ENCODE results near the gene NCLN. TPM values are rescaled to one million over a fixed set of nuclear protein-coding genes. Genes with fewer than 3 reads are reported as not detected.

Gene NCLN
- total and polyA plus RNA-seq, 3 experiments from 2014 or later = 47.4 to 96.0 (median 94.7) TPM

DNA sequence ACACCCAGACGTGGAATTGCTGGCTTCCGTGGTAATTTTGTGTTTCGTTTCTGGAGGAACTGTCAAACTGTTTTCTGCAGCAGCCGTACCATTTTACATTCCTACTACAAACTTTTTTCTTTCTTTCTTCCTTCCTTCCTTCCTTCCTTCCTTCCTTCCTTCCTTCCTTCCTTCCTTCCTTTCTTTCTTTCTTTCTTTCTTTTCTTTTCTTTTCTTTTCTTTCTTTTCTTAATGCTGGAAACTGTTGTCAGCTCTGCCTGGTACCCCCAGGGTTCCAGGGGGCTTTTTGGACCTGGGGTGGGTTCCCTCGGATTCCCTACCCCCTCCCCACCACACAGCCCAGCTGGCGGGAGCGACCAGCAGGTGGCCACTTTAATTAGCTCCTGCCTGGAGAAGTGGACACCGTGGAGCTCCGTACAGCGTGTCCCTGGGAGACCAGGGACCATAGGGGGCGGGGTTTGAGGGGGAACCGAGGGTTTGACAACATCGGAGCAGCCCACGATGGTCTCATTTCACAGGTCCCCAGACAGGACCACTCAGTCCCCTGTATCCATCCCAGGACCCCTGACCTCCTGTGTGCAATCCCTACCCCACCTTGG lies 63.1 kb downstream of the NCLN start:
- no peak overlapping the region for H3K4me3 ChIP-seq (ENCODE audit: low read length)
- ChIA-PET POLR2A (interaction anchor here (0.6 kb wide), 1 partner anchor 54 kb away, joined by 4 read pairs; no protein-coding TSS in a partner anchor), CTCF (no interaction called here)
- DNase-seq = no peak
- H3K4me1 ChIP-seq (ENCODE audit: insufficient read depth, low read length) = no peaks in the 10 kb centered on the region
- Mint-ChIP-seq H3K4me3 (no peak overlapping the region), H3K27me3 (peaks cover 8 to 21% of the 10 kb centered on the region in 2 donors), H3K4me1 (no peaks in the 10 kb centered on the region), H3K9me3 (peaks cover 0 to 12% (median 6%) of the 10 kb centered on the region in 5 donors), H3K36me3 (no peaks in the 10 kb centered on the region), H3K27ac (no peak overlapping the region)
- no peaks in the 10 kb centered on the region for H3K36me3 ChIP-seq (ENCODE audit: insufficient read depth, low read length)
- H3K9me3 ChIP-seq (ENCODE audit: low read length) = peaks cover 5% of the 10 kb centered on the region
- no peaks in the 10 kb centered on the region for H3K27me3 ChIP-seq (ENCODE audit: insufficient read depth, low read length, poor library complexity, severe bottlenecking)
- H3K27ac ChIP-seq (ENCODE audit: low read depth, low read length) = no peak overlapping the region

DNA sequence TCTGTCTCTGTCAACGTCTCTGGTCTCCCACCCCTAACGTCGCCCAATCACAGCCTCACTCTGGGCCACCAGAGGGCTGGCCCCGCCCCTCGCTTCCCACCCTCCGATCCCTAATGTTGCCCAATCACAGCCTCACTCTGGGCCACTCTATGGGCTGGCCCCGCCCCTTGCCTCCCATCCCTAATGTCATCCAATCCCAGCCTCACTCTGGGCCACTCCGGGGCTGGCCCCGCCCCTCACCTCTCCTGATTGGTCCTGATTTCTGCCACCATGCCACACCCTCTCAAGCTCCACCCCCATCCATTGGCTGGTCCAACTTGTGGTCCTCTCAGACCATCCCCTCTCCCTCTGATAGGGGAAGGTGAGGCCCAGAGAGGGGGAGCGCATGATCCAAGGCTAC lies 63.7 kb downstream of the NCLN start:
- H3K9me3 Mint-ChIP-seq = peaks cover 0 to 12% (median 6%) of the 10 kb centered on the region in 5 donors
- H3K27ac Mint-ChIP-seq = no peak overlapping the region
- no peaks in the 10 kb centered on the region for H3K36me3 ChIP-seq (ENCODE audit: insufficient read depth, low read length)
- H3K4me3 Mint-ChIP-seq = no peak overlapping the region
- no peaks in the 10 kb centered on the region for H3K4me1 ChIP-seq (ENCODE audit: insufficient read depth, low read length)
- H3K4me3 ChIP-seq (ENCODE audit: low read length) = no peak overlapping the region
- no peaks in the 10 kb centered on the region for H3K27me3 ChIP-seq (ENCODE audit: insufficient read depth, low read length, poor library complexity, severe bottlenecking)
- H3K27me3 Mint-ChIP-seq = peaks cover 8 to 23% of the 10 kb centered on the region in 2 donors
- H3K36me3 Mint-ChIP-seq = no peaks in the 10 kb centered on the region
- ChIA-PET POLR2A (interaction anchor here (0.6 kb wide), 1 partner anchor 55 kb away, joined by 4 read pairs; no protein-coding TSS in a partner anchor), CTCF (no interaction called here)
- DNase-seq = no peak
- H3K27ac ChIP-seq (ENCODE audit: low read depth, low read length) = no peak overlapping the region
- H3K9me3 ChIP-seq (ENCODE audit: low read length) = peaks cover 5% of the 10 kb centered on the region
- H3K4me1 Mint-ChIP-seq = no peaks in the 10 kb centered on the region

DNA sequence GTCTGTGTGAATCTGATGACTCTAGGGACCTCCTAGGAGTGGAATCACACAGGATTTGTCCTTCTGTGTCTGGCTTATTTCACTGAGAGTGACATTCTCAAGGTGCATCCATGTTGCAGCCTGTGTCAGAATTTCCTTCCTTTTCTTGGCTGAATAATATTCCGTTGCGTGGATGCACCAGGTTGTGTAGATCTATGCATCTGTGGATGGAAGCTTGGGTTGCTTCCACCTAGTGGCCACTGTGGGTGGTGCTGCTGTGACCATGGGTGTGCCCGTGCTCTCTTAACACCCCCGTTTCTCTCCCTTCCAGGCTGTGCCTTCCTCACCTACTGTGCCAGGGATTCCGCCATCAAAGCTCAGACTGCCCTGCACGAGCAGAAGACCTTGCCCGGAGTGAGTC lies 64.9 kb downstream of the NCLN start:
- Mint-ChIP-seq H3K36me3 (no peaks in the 10 kb centered on the region), H3K9me3 (peaks cover 0 to 12% (median 8%) of the 10 kb centered on the region in 5 donors), H3K4me3 (no peak overlapping the region), H3K27me3 (peaks cover 8 to 32% of the 10 kb centered on the region in 2 donors), H3K27ac (no peak overlapping the region), H3K4me1 (no peaks in the 10 kb centered on the region)
- Histone ChIP-seq H3K27ac (ENCODE audit: low read depth, low read length) (no peak overlapping the region), H3K27me3 (ENCODE audit: insufficient read depth, low read length, poor library complexity, severe bottlenecking) (no peaks in the 10 kb centered on the region), H3K36me3 (ENCODE audit: insufficient read depth, low read length) (no peaks in the 10 kb centered on the region), H3K4me3 (ENCODE audit: low read length) (no peak overlapping the region), H3K9me3 (ENCODE audit: low read length) (peaks cover 5% of the 10 kb centered on the region), H3K4me1 (ENCODE audit: insufficient read depth, low read length) (no peaks in the 10 kb centered on the region)
- ChIA-PET POLR2A (no interaction called here), CTCF (no interaction called here)
- DNase-seq = peak in 2 of 5 donors; percentile 14 to 19

DNA sequence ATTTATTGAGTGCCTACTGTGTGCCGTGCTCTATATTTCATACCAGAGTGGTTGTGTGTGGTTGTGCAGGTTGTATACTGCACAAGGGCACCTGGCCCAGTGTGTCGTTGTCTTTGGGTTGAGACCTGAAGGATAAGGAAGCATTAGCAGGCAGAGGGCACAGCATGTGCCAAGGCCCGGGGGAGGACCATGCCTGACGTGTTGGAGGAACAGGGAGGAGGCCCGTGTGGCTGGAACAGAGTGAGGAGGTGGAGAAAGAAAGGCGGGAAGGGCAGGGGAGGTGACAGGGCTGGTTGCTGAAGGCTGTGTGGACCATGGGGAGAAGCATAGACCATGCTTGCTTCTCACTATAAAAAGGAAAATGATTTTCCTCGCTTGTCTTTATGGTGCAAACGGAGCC lies 65.5 kb downstream of the NCLN start:
- peaks cover 8 to 35% of the 10 kb centered on the region in 2 donors for H3K27me3 Mint-ChIP-seq
- no peak for DNase-seq
- peaks cover 0 to 12% (median 8%) of the 10 kb centered on the region in 5 donors for H3K9me3 Mint-ChIP-seq
- no peaks in the 10 kb centered on the region for H3K4me1 Mint-ChIP-seq
- H3K36me3 ChIP-seq (ENCODE audit: insufficient read depth, low read length) = no peaks in the 10 kb centered on the region
- no peak overlapping the region for H3K4me3 ChIP-seq (ENCODE audit: low read length)
- no peaks in the 10 kb centered on the region for H3K36me3 Mint-ChIP-seq
- POLR2A ChIA-PET = interaction anchor here (0.7 kb wide), 1 partner anchor 33 kb away, joined by 5 read pairs; no protein-coding TSS in a partner anchor
- H3K27me3 ChIP-seq (ENCODE audit: insufficient read depth, low read length, poor library complexity, severe bottlenecking) = no peaks in the 10 kb centered on the region
- no peaks in the 10 kb centered on the region for H3K4me1 ChIP-seq (ENCODE audit: insufficient read depth, low read length)
- CTCF ChIA-PET = no interaction called here
- peaks cover 5% of the 10 kb centered on the region for H3K9me3 ChIP-seq (ENCODE audit: low read length)
- H3K27ac ChIP-seq (ENCODE audit: low read depth, low read length) = no peak overlapping the region
- H3K4me3 Mint-ChIP-seq = no peak overlapping the region
- H3K27ac Mint-ChIP-seq = no peak overlapping the region

DNA sequence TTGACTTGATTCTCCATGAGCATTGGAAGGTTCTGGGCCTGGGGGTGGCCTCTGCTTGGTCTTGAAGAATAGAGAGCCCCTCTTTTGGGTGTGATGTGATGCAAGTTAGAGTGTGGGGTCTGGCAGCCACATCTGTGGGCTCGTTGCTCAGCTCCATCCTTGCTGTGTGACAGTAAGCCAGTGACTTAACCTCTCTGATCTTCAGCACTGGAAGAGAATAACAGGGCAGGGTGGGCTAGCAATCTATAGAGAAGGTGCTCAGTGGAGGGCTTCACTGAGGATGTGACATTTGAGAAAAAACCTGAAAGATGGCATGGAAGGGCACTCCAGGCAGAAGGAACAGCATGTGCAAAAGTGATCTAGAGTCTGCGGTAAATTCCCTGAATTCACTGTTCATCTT lies 66.9 kb downstream of the NCLN start:
- Histone ChIP-seq H3K4me3 (ENCODE audit: low read length) (no peak overlapping the region), H3K36me3 (ENCODE audit: insufficient read depth, low read length) (no peaks in the 10 kb centered on the region), H3K27me3 (ENCODE audit: insufficient read depth, low read length, poor library complexity, severe bottlenecking) (no peaks in the 10 kb centered on the region), H3K9me3 (ENCODE audit: low read length) (peaks cover 5% of the 10 kb centered on the region), H3K4me1 (ENCODE audit: insufficient read depth, low read length) (no peaks in the 10 kb centered on the region), H3K27ac (ENCODE audit: low read depth, low read length) (no peak overlapping the region)
- Mint-ChIP-seq H3K4me1 (no peaks in the 10 kb centered on the region), H3K27ac (no peak overlapping the region), H3K9me3 (peaks cover 0 to 12% (median 8%) of the 10 kb centered on the region in 5 donors), H3K4me3 (no peak overlapping the region), H3K36me3 (no peaks in the 10 kb centered on the region), H3K27me3 (peaks cover 12 to 39% of the 10 kb centered on the region in 2 donors)
- ChIA-PET CTCF (interaction anchor here (1.1 kb wide), 1 partner anchor 13 kb away, joined by 3 read pairs; no protein-coding TSS in a partner anchor), POLR2A (no interaction called here)
- no peak for DNase-seq

DNA sequence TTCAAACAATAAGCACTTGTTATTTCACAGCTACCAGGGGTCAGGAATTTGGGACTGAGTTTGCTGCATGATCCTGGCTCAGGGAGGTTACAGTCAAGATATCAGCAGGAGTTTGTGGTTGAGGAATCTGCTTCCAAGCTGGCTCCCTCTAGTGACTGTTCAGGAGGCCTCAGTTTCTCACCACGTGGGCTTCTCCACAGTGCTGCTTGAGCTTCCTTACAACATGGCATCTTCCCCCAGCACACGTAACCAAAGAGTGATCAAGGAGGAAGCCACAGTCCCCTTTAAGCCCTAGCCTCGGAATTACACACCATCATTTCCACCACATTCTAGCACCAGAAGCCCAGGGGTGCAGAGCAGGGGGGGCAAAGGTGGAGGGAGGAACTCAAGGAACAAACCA lies 67.5 kb downstream of the NCLN start:
- Histone ChIP-seq H3K36me3 (ENCODE audit: insufficient read depth, low read length) (no peaks in the 10 kb centered on the region), H3K4me1 (ENCODE audit: insufficient read depth, low read length) (no peaks in the 10 kb centered on the region), H3K27ac (ENCODE audit: low read depth, low read length) (no peak overlapping the region), H3K4me3 (ENCODE audit: low read length) (no peak overlapping the region), H3K9me3 (ENCODE audit: low read length) (peaks cover 5% of the 10 kb centered on the region), H3K27me3 (ENCODE audit: insufficient read depth, low read length, poor library complexity, severe bottlenecking) (no peaks in the 10 kb centered on the region)
- H3K27me3 Mint-ChIP-seq = peaks cover 12 to 39% of the 10 kb centered on the region in 2 donors
- no peaks in the 10 kb centered on the region for H3K4me1 Mint-ChIP-seq
- H3K36me3 Mint-ChIP-seq = no peaks in the 10 kb centered on the region
- peaks cover 0 to 12% (median 8%) of the 10 kb centered on the region in 5 donors for H3K9me3 Mint-ChIP-seq
- ChIA-PET POLR2A (no interaction called here), CTCF (interaction anchor here (1.1 to 1.4 kb wide), 2 partner anchors 12 to 25 kb away, joined by 3 read pairs; no protein-coding TSS in a partner anchor)
- H3K4me3 Mint-ChIP-seq = no peak overlapping the region
- H3K27ac Mint-ChIP-seq = no peak overlapping the region
- DNase-seq = no peak

DNA sequence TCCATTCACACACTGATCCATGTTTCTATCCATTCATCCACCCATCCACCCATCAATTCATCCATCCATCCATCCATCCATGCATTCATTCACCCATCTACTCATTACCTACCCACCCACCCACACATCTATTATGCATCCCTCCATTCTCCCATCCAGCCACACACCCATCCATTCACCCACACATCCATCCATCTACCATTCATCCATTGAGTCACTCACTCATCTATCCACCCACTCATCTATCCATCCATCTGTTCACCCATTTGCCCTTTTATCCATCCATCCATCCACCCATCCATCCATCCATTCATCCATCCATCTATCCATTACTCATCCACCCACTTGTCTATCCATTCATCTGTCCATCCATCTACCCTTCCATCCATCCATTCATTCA lies 68.8 kb downstream of the NCLN start:
- H3K27ac ChIP-seq (ENCODE audit: low read depth, low read length) = no peak overlapping the region
- no peaks in the 10 kb centered on the region for H3K27me3 ChIP-seq (ENCODE audit: insufficient read depth, low read length, poor library complexity, severe bottlenecking)
- no peaks in the 10 kb centered on the region for H3K4me1 ChIP-seq (ENCODE audit: insufficient read depth, low read length)
- H3K9me3 Mint-ChIP-seq = peaks cover 0 to 12% (median 8%) of the 10 kb centered on the region in 5 donors
- no peak overlapping the region for H3K4me3 Mint-ChIP-seq
- DNase-seq = no peak
- H3K4me3 ChIP-seq (ENCODE audit: low read length) = no peak overlapping the region
- CTCF ChIA-PET = interaction anchor here (1.4 kb wide), 1 partner anchor 26 kb away, joined by 3 read pairs; no protein-coding TSS in a partner anchor
- H3K27ac Mint-ChIP-seq = no peak overlapping the region
- peaks cover 5% of the 10 kb centered on the region for H3K9me3 ChIP-seq (ENCODE audit: low read length)
- POLR2A ChIA-PET = interaction anchor here (0.6 kb wide), 1 partner anchor 355 kb away, joined by 3 read pairs; no protein-coding TSS in a partner anchor
- no peaks in the 10 kb centered on the region for H3K36me3 ChIP-seq (ENCODE audit: insufficient read depth, low read length)
- no peaks in the 10 kb centered on the region for H3K4me1 Mint-ChIP-seq
- H3K36me3 Mint-ChIP-seq = no peaks in the 10 kb centered on the region
- H3K27me3 Mint-ChIP-seq = peaks cover 12 to 46% of the 10 kb centered on the region in 2 donors

DNA sequence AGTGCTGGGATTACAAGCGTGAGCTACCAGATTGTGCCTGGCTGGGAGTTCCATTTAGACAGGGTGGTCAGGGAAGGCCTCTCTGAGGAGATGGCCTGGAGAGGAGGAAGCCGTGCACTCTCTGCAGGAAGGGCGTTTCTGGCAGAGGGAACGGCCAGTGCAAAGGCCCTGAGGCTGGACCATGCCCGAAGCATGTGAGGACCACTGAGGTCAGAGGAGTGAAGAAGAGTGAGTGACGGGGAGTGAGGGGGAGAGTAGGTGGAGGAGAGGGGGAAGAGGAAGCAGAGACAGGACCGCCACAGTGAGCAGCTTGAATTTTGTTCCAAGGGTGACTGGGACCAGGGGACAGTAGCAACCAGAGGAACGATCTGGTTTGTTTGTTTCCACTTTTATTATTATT lies 71.3 kb downstream of the NCLN start:
- DNase-seq = no peak
- H3K9me3 ChIP-seq (ENCODE audit: low read length) = peaks cover 5% of the 10 kb centered on the region
- H3K4me3 ChIP-seq (ENCODE audit: low read length) = no peak overlapping the region
- no peaks in the 10 kb centered on the region for H3K4me1 ChIP-seq (ENCODE audit: insufficient read depth, low read length)
- Mint-ChIP-seq H3K9me3 (peaks cover 0 to 9% (median 7%) of the 10 kb centered on the region in 5 donors), H3K27ac (no peak overlapping the region), H3K36me3 (no peaks in the 10 kb centered on the region), H3K27me3 (peaks cover 11 to 34% of the 10 kb centered on the region in 2 donors), H3K4me3 (no peak overlapping the region), H3K4me1 (no peaks in the 10 kb centered on the region)
- H3K27ac ChIP-seq (ENCODE audit: low read depth, low read length) = no peak overlapping the region
- ChIA-PET CTCF (no interaction called here), POLR2A (no interaction called here)
- no peaks in the 10 kb centered on the region for H3K36me3 ChIP-seq (ENCODE audit: insufficient read depth, low read length)
- H3K27me3 ChIP-seq (ENCODE audit: insufficient read depth, low read length, poor library complexity, severe bottlenecking) = no peaks in the 10 kb centered on the region

Measured in CD8-positive, alpha-beta memory T cell (primary cell).